HT1080 (cell line): ENCODE results near the gene SCN1A. TPM values are rescaled to one million over a fixed set of nuclear protein-coding genes. Genes with fewer than 3 reads are reported as not detected.
A peak's percentile ranks its signal among the peaks of the same experiment; 100 is the strongest.

Source experiments
- DNase-seq: peaks from one replicate; pipeline ENCODE4 v3.0.0-alpha.2; 2015; ENCODE audit warnings: low read depth
- total RNA-seq: library from RNA; depleted of rRNA; stranded (reverse); fragments of >200 nt; shearing (Covaris generic); gene quantifications from 2 replicates; pipeline ENCODE4 v1.2.3, GENCODE V29; 2014

The SCN1A gene
- total RNA-seq, 1 experiment from 2014 or later: 0.02 TPM

DNA sequence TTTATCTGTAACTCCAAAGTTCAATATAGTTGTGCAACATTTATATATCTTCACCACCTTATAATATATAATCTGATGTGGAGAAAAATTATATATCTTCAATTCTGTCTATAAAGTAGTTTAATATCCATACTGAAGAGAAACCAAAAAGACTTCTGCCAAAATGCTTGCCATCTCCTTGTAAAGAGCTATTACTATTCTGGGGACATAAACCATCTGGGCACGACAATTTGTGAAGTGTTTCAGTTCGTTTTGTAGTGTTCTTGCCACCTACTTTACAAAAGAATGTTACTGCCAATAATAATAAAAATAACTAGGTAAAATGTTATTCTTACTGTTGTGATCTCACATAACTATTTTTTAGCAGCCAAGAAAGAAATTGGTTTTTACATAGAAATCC lies 45.1 kb downstream of the SCN1A start:
- DNase-seq: no peak

- no peak for DNase-seq
These were observed 46.0 kb downstream of the SCN1A start for GRCh38 chr2:166081852-166082251.

- DNase-seq: no peak
These were observed 46.6 kb downstream of the SCN1A start for GRCh38 chr2:166081131-166081632.

DNA sequence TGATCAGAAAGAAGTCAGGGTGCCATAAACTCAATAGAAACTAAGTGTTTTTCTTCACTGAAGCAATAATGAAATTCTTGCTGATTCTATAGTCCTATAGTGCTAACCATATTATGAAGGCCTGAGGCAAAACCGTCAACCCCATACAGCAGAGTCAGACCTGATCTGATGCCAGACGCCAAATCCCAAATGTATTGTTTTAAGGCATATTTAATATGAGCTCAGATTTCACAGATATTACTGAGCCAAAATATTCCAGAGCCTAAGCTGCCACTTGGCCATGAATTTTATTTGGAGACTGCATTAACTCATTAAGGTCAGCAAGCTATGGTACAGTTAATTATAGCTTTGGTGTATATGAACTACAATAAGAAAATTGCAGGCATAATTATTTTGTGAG lies 53.4 kb downstream of the SCN1A start:
- DNase-seq: no peak

- DNase-seq: no peak
These were observed 53.8 kb downstream of the SCN1A start for GRCh38 chr2:166074011-166074410.

- DNase-seq: no peak
These were observed 57.6 kb downstream of the SCN1A start for GRCh38 chr2:166070231-166070630.

GRCh38 chr2:166068981-166069380 lies 58.8 kb downstream of the SCN1A start:
- DNase-seq: no peak

- no peak for DNase-seq
These were observed 60.6 kb downstream of the SCN1A start for GRCh38 chr2:166067229-166067628.

DNA sequence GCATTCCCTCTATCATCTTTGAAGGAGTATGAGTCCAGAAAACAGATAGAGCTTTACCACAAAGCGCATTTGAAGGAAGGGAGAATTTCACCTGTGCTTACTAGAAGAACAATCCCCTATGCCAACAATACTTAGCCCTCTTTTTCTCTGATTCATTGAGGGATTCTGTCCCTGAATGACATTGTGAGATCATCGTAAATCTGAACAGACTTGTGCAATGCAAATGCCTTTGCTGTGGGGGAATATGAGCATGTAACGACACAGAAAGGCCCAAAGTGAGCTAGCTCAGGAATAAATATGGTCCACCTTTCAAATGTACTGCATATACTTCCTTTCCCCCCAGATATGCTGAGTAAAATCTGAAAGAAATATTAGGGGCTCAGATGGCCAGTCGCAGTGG lies 67.6 kb downstream of the SCN1A start:
- no peak for DNase-seq

GRCh38 chr2:166057370-166058164 lies 70.3 kb downstream of the SCN1A start:
- DNase-seq: peak; percentile 6

DNA sequence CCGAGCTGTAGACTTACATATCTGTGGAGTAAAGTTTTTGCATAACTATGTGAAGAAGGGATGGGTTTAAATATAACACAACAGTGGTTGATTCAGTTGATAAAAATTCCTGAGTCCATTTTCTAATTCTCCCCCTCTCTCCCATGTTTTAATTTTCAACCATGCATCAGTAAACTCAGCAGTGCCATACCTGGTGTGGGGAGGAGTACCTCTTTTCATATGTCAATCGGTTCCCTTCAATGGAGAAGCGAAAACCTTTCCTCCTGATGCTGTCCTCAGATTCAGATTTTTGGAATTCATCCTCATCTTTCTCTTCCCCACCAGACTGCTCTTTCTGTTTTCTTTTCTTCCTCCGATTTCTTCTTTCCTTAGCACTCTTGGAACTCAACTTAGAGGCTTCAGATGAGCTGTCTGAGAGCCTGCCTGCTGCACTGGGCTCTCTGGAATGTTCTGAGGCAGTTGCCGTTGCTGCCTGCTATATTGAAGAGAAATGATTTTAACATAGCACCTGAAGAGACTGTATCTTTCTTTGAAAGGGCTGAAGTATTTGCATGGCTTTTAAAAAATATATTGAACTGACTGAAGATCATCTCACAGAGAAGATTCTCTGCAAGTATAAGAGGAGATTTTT lies 82.9 kb downstream of the SCN1A start:
- no peak for DNase-seq

DNA sequence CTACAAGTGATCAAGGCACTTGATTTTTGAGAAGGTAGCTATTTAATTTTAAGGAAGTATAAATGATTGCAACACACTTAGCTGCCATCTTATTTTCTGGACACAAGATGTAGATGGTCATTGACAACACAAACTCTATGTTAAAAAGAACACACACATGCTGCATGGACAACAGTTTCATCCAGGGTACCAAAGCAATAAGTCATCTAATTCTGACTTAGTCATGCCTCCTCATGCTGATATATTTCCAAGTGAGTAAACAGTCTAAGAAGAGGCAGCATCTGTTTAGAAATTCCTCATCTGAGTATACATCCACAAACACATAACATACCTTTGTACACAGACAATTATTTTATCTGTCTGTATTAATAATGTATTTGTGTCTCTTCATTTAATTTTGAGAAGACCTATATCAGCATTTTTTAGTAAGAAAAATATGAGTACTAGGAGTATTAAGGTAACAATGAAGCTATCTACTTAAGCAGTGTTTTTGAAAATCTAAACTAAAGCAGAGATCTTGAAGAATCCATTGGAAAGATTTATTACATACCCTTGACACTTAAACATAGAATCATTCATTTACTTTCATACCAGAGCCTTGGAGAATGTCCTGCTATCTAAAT lies 84.9 kb downstream of the SCN1A start:
- DNase-seq: no peak

DNA sequence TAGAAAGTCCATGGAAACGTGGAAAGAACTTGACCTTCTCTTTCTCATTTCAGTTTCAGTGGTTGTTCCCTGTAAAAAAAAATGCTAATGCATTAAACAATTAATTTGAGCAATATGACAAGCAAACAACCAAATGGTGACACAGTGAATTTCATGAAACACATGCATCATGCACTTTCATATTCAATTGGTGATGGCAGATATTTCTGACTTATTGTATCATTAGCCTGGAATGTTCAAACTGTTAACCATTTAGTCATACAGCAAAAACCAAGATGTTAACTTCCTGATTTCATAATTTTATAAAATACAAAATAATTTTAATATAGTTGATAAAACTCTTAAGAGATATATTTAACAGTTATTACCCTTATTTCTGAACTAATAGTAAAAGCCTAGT lies 85.5 kb downstream of the SCN1A start:
- DNase-seq: no peak

DNA sequence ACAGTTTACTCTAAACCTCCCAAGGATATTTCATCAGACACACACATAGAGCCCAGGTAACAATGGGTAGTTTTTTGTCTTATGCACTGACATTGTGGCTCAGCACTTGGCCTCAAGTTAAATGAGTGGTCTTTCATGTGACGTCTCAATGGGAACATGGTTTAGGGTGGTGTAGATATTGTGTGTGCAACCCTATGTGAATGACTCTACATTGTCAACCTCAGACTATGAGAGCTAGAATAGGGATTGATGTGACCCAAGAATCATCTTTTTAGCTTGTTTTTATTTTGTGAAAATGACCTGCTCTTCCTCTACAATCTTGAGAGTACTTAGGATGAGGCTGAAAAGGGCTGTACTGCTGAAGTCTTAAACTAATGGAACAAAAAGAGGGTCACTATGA lies 86.2 kb downstream of the SCN1A start:
- DNase-seq: no peak

GRCh38 chr2:166032361-166032760 lies 95.5 kb downstream of the SCN1A start:
- no peak for DNase-seq

- peak; percentile 32 for DNase-seq
These were observed 96.8 kb downstream of the SCN1A start for GRCh38 chr2:166031054-166031453.

DNA sequence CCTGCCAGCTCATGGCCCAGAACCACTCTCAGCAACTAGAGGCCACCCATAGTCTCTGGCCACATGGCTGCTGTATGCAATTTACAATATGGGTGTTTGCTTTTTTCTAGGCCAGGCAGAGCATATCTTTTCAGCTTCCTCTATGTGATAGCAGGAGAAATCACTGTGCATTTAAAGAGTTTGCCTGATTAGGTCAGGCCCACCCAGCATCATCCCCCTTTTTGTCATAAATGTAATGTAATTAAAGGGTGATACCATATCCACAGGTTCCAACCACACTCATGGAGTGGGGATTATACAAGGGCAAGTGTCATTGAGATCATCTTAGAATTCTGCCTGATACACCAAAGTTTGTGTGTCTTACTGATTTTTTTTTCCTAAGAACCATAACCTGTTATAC lies 102.5 kb downstream of the SCN1A start:
- no peak for DNase-seq

- peak; percentile 4 for DNase-seq
These were observed 110.6 kb downstream of the SCN1A start for GRCh38 chr2:166017208-166017607.

- DNase-seq: no peak
These were observed 113.9 kb downstream of the SCN1A start for GRCh38 chr2:166013878-166014277.

DNA sequence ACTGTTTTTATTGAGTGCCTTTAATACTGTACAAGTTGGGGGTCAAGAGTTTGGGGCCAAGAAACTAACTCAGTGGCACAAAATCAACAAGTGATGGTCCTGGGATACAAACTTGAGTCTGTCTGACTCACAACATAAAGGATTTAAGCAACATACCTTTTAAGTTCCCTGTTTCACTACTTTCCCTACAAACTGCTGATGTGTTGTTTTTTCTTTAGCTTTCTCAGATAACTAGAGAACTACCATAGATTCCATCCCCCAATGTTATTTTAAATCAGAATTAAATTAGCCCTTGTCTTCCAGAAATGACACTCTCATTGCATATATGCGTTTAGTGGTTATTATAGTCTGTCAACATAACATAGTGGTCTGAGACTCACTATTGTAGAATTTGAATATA lies 116.2 kb downstream of the SCN1A start:
- DNase-seq: no peak

- no peak for DNase-seq
These were observed 127.4 kb downstream of the SCN1A start for GRCh38 chr2:166000401-166000800.

- no peak for DNase-seq
These were observed 137.0 kb downstream of the SCN1A start for GRCh38 chr2:165990846-165991245.
